H1 (cell line): ENCODE results near the gene SUSD1. TPM values are rescaled to one million over a fixed set of nuclear protein-coding genes. Genes with fewer than 3 reads are reported as not detected.

Experiments used
- ATF3 ChIP-seq: IDR thresholded peaks from 2 replicates; pipeline ENCODE4 v1.6.1; 2011; ENCODE audit warnings: low read depth, mild to moderate bottlenecking, low read length; ENCODE audit not compliant: insufficient read depth
- BCL11A ChIP-seq, 2 experiments: IDR thresholded peaks; one replicate each; pipeline ENCODE4 v1.6.1; 2011; ENCODE audit warnings: low read depth in 2 of 2, low read length in 2 of 2, mild to moderate bottlenecking in 2 of 2
- CHD7 ChIP-seq: fragments of 300-600 bp; sonication (generic); IDR thresholded peaks from 2 replicates; pipeline ENCODE4 v1.7.1; 2012; ENCODE audit warnings: low read length, moderate library complexity, mild to moderate bottlenecking, inconsistent platforms; ENCODE audit not compliant: insufficient replicate concordance
- NRF1 ChIP-seq: IDR thresholded peaks from 2 replicates; pipeline ENCODE4 v1.6.1; 2011; ENCODE audit warnings: mild to moderate bottlenecking, low read depth, low read length, improper control_type of control experiment
- POU5F1 ChIP-seq: IDR thresholded peaks from 2 replicates; pipeline ENCODE4 v1.6.1; 2011; ENCODE audit warnings: low read depth, mild to moderate bottlenecking, low read length, moderate library complexity
- RBBP5 ChIP-seq: IDR thresholded peaks from 2 replicates; pipeline ENCODE4 v1.7.1; 2012; ENCODE audit warnings: low read depth, mild to moderate bottlenecking, inconsistent platforms, low read length, moderate library complexity, borderline replicate concordance
- SIRT6 ChIP-seq: IDR thresholded peaks from one replicate; pipeline ENCODE4 v1.7.1; 2012; ENCODE audit warnings: low read length, inconsistent platforms
- SP2 ChIP-seq: IDR thresholded peaks from 2 replicates; pipeline ENCODE4 v1.6.1; 2012; ENCODE audit warnings: mild to moderate bottlenecking, low read length, inconsistent platforms
- polyA plus RNA-seq, 7 experiments: library from polyadenylated mRNA; depleted of rRNA in 3 of 7; stranded (reverse) in 5 of 7; unstranded in 2 of 7; fragments of >200 nt in 5 of 7; fragments of 200-250 nt in 2 of 7; gene quantifications; 1 replicate in 5 of 7; 2 replicates in 1 of 7; 4 replicates in 1 of 7; pipeline versions ENCODE4 v1.2.1 to v1.2.3, GENCODE V29; 2011 to 2013; ENCODE audit warnings: missing spikeins in 2 of 7, mixed read lengths in 2 of 7
- total RNA-seq: library from RNA; stranded (reverse); fragmentation: NEBNext Ultra II Directional; extraction: Animal tissue kit (Norgen Biotek cat#: 25700); gene quantifications from 2 replicates; pipeline ENCODE4 v1.2.1, GENCODE V29; 2021

Gene SUSD1
- total and polyA plus RNA-seq, 2 of the 8 experiments (the other 6 are each of a cell fraction or from before 2014, with no cell fraction given), result 2.8 to 7.2 TPM

- TF ChIP-seq SIRT6 (no peak), NRF1 (no peak), ATF3 (no peak), RBBP5 (no peak), SP2 (no peak), BCL11A (IDR thresholded peaks at IDR 0.05; ENCODE audit: low read depth in 2 of 2, low read length in 2 of 2) (no peak), CHD7 (no peak), POU5F1 (no peak)
Observed at GRCh38 chr9:112093147-112093869, 81.8 kb downstream of the SUSD1 start (continued).
